Ovary (tissue), 9 donors: ENCODE data around the gene THRB. TPM values are rescaled to one million over a fixed set of nuclear protein-coding genes. Genes with fewer than 3 reads are reported as not detected.

Source experiments
- DNase-seq, 5 donors: peaks; one replicate each; pipeline ENCODE4 v3.0.0-alpha.2; 2019 to 2020
- H3K27ac ChIP-seq, 2 donors: fragments of 200-600 bp; one replicate each; pipeline versions ENCODE4 v1.5.1 to v1.8.0; 2019 to 2022
- H3K27me3 ChIP-seq: fragments of 200-600 bp; one replicate; pipeline ENCODE4 v1.8.0; 2022
- H3K36me3 ChIP-seq: fragments of 200-600 bp; sonication (generic); one replicate; pipeline ENCODE4 v1.5.1; 2019
- H3K4me1 ChIP-seq: one replicate; pipeline ENCODE4 v1.8.1; 2013; ENCODE audit warnings: mild to moderate bottlenecking, moderate library complexity; ENCODE audit not compliant: insufficient read depth
- H3K4me3 ChIP-seq: fragments of 200-600 bp; sonication (generic); one replicate; pipeline ENCODE4 v1.5.1; 2017
- H3K9me3 ChIP-seq, 2 donors: fragments of 200-600 bp in 1 of 2; sonication (generic) in 1 of 2; one replicate each; pipeline versions ENCODE4 v1.5.1 to v1.8.1; 2013 to 2019; ENCODE audit warnings: mild to moderate bottlenecking in 1 of 2, moderate library complexity in 1 of 2
- CTCF ChIP-seq, 3 donors: fragments of 450-650 bp in 2 of 3; fragments of 200-600 bp in 1 of 3; IDR thresholded peaks; one replicate each; pipeline versions ENCODE4 v1.5.1 to v1.8.0; 2016 to 2022; ENCODE audit warnings: antibody characterized with exemption in 3 of 3, mild to moderate bottlenecking in 1 of 3
- EP300 ChIP-seq: sonication (generic); formaldehyde crosslinking; IDR thresholded peaks from one replicate; pipeline ENCODE4 v1.6.1; 2017; ENCODE audit warnings: antibody characterized with exemption
- POLR2A ChIP-seq: fragments of 450-650 bp; IDR thresholded peaks from one replicate; pipeline ENCODE4 v1.6.1; 2017; ENCODE audit warnings: antibody characterized with exemption, mild to moderate bottlenecking, moderate library complexity
- WGBS, 3 donors: extraction: QIAGEN DNeasy Blood & Tissue Kit in 1 of 3; methylation state at CpG; one replicate each; pipeline versions ENCODE4 v1.1.5 to v1.1.7; 2013 to 2017; 5-methylcytosine and 5-hydroxymethylcytosine counted together
- intact Hi-C, 4 donors: fragments of 100-400 bp; cut with DNase I; formaldehyde crosslinking; loops; one replicate each; pipeline versions ENCODE4 v1.11.0 to v1.15.1; 2022 to 2023
- polyA plus RNA-seq, 2 donors: library from polyadenylated mRNA; stranded (reverse); fragments of 200-250 nt in 1 of 2; fragments of 350-450 nt in 1 of 2; fragmentation: Illumina TruSeq in 1 of 2; extraction: RNeasy Lipid Tissue Mini Kit (QIAGEN cat#74804) in 1 of 2; gene quantifications; one replicate each; pipeline ENCODE4 v1.2.3, GENCODE V29; 2013 to 2014
- total RNA-seq, 7 donors: library from RNA; depleted of rRNA in 2 of 7; stranded (reverse); fragments of >200 nt in 2 of 7; fragmentation: NEBNext Ultra II Directional in 3 of 7; extraction: Animal tissue kit (Norgen Biotek cat#: 25700) in 3 of 7; gene quantifications; one replicate each; pipeline versions ENCODE4 v1.1.0 to v1.2.4, GENCODE V29; 2016 to 2023
- donor health status: DM: no; HTN: no; CAD: no; lungs with moderate emphysema.
- donor health status: DM: no; HTN: no; CAD: no.
- donor health status: Bipolar disorder and iron deficiency.
- donor health status: DM: yes; HTN: yes; CAD: no.
- donor health status: DM: no; HTN: no; CAD: no.
- donor health status: DM: yes; HTN: yes; CAD: no.

The THRB gene
- total and polyA plus RNA-seq, 9 donors = 0.91 to 6.5 (median 3.2) TPM

- intact Hi-C loops = no loop called here
- DNase-seq = no peak
- Histone ChIP-seq H3K4me3 (no peak overlapping the region), H3K4me1 (peaks cover 4% of the 10 kb centered on the region), H3K27me3 (no peaks in the 10 kb centered on the region), H3K27ac (no peak overlapping the region), H3K36me3 (no peaks in the 10 kb centered on the region), H3K9me3 (no peaks in the 10 kb centered on the region)
- TF ChIP-seq CTCF (IDR thresholded peaks at IDR 0.05) = no peak
- TF ChIP-seq POLR2A = no peak
- no peak for TF ChIP-seq EP300
Observed at GRCh38 chr3:24360957-24361356, 133.7 kb downstream of the THRB start.

- Histone ChIP-seq H3K27ac (no peak overlapping the region), H3K4me1 (peaks cover 2% of the 10 kb centered on the region), H3K4me3 (no peak overlapping the region), H3K36me3 (no peaks in the 10 kb centered on the region), H3K27me3 (no peaks in the 10 kb centered on the region), H3K9me3 (no peaks in the 10 kb centered on the region)
- TF ChIP-seq EP300 (no peak), POLR2A (no peak), CTCF (IDR thresholded peaks at IDR 0.05) (no peak)
- intact Hi-C loops = no loop called here
- no peak for DNase-seq
- 66 to 76% (median 75%) methylated on average over 5 of the region's 5 CpGs for WGBS, 3 donors
Observed at GRCh38 chr3:24359645-24360462, 134.8 kb downstream of the THRB start.

- no peak for TF ChIP-seq CTCF (IDR thresholded peaks at IDR 0.05)
- no peak for TF ChIP-seq EP300
- no peak for TF ChIP-seq POLR2A
- intact Hi-C loops = no loop called here
Observed at GRCh38 chr3:24359102-24359501, 135.5 kb downstream of the THRB start.

GRCh38 chr3:24357635-24358034 lies 137.0 kb downstream of the THRB start:
- intact Hi-C loops = no loop called here
- H3K4me3 ChIP-seq = no peak overlapping the region
- H3K36me3 ChIP-seq = no peaks in the 10 kb centered on the region
- 89 to 94% (median 92%) methylated on average over 6 of the region's 6 CpGs for WGBS, 3 donors
- no peaks in the 10 kb centered on the region for H3K9me3 ChIP-seq
- H3K27me3 ChIP-seq = no peaks in the 10 kb centered on the region
- DNase-seq = no peak
- H3K27ac ChIP-seq = no peak overlapping the region
- TF ChIP-seq CTCF (IDR thresholded peaks at IDR 0.05) = no peak
- TF ChIP-seq EP300 = no peak
- TF ChIP-seq POLR2A = no peak
- H3K4me1 ChIP-seq = no peaks in the 10 kb centered on the region

More at GRCh38 chr3:24359102-24359501, 135.5 kb downstream of the THRB start:
- H3K27me3 ChIP-seq = no peaks in the 10 kb centered on the region
- 86 to 93% (median 90%) methylated on average over 1 of the region's 1 CpG for WGBS, 3 donors
- H3K36me3 ChIP-seq = no peaks in the 10 kb centered on the region
- H3K4me3 ChIP-seq = no peak overlapping the region
- no peak for DNase-seq
- H3K27ac ChIP-seq = no peak overlapping the region
- H3K9me3 ChIP-seq = no peaks in the 10 kb centered on the region
- H3K4me1 ChIP-seq = peaks cover 2% of the 10 kb centered on the region
